Peyer's patch (tissue), 4 donors: ENCODE results near the gene LSM4. TPM values are rescaled to one million over a fixed set of nuclear protein-coding genes. Genes with fewer than 3 reads are reported as not detected.
A peak's percentile ranks its signal among the peaks of the same experiment; 100 is the strongest.

Experiments
- DNase-seq, 3 donors: peaks; one replicate each; pipeline ENCODE4 v3.0.0-alpha.2; 2017 to 2019
- H3K27ac ChIP-seq, 4 donors: fragments of 200-600 bp; sonication (generic); one replicate each; pipeline ENCODE4 v1.5.1; 2016 to 2019
- H3K27me3 ChIP-seq, 2 donors: fragments of 200-600 bp; sonication (generic); one replicate each; pipeline ENCODE4 v1.5.1; 2019
- H3K36me3 ChIP-seq, 3 donors: fragments of 200-600 bp; sonication (generic); one replicate each; pipeline ENCODE4 v1.5.1; 2016 to 2019
- H3K4me1 ChIP-seq, 4 donors: fragments of 200-600 bp; sonication (generic); one replicate each; pipeline ENCODE4 v1.5.1; 2016 to 2019
- H3K4me3 ChIP-seq, 4 donors: fragments of 200-600 bp; sonication (generic); 1 replicate in 3 of 4; 2 replicates in 1 of 4; pipeline ENCODE4 v1.5.1; 2016 to 2019; ENCODE audit warnings: mild to moderate bottlenecking in 1 of 4
- H3K9me3 ChIP-seq, 4 donors: fragments of 200-600 bp; sonication (generic); one replicate each; pipeline ENCODE4 v1.5.1; 2016 to 2019; ENCODE audit warnings: mild to moderate bottlenecking in 1 of 4
- CTCF ChIP-seq, 6 experiments: fragments of 450-650 bp in 4 of 6; fragments of 200-600 bp in 2 of 6; sonication (generic) in 1 of 6; IDR thresholded peaks; one replicate each; pipeline ENCODE4 v1.5.1; 2017 to 2019; ENCODE audit warnings: antibody characterized with exemption in 6 of 6, mild to moderate bottlenecking in 3 of 6, moderate library complexity in 1 of 6
- POLR2A ChIP-seq, 2 donors: fragments of 450-650 bp; IDR thresholded peaks; one replicate each; pipeline ENCODE4 v1.5.1; 2017; ENCODE audit warnings: antibody characterized with exemption in 2 of 2, mild to moderate bottlenecking in 2 of 2, moderate library complexity in 2 of 2
- total RNA-seq, 4 donors: library from RNA; depleted of rRNA; stranded (reverse); fragments of >200 nt; gene quantifications; one replicate each; pipeline ENCODE4 v1.1.0, GENCODE V29; 2016

The LSM4 gene
- total RNA-seq, 4 donors from 2014 or later, result 102 to 193 (median 178) TPM

- no peak for DNase-seq
- TF ChIP-seq POLR2A (IDR thresholded peaks at IDR 0.05) (no peak), CTCF (IDR thresholded peaks at IDR 0.05) (no peak)
- Histone ChIP-seq H3K27me3 (no peaks in the 10 kb centered on the region), H3K27ac (peak overlapping the region; percentile 100), H3K4me1 (peaks cover 17 to 61% (median 22%) of the 10 kb centered on the region in 4 donors), H3K4me3 (peak overlapping the region; percentile 72 to 100 (median 90)), H3K9me3 (no peaks in the 10 kb centered on the region), H3K36me3 (peaks cover 0 to 31% (median 0%) of the 10 kb centered on the region in 3 donors)
These were observed 43.7 kb downstream of the LSM4 start for GRCh38 chr19:18279266-18279515.

GRCh38 chr19:18278521-18279265, 44.2 kb downstream of the LSM4 start:
- no peaks in the 10 kb centered on the region for H3K27me3 ChIP-seq
- peaks cover 0 to 31% (median 0%) of the 10 kb centered on the region in 3 donors for H3K36me3 ChIP-seq
- no peaks in the 10 kb centered on the region for H3K9me3 ChIP-seq
- H3K27ac ChIP-seq, result peak overlapping the region; percentile 100
- peaks cover 17 to 65% (median 25%) of the 10 kb centered on the region in 4 donors for H3K4me1 ChIP-seq
- DNase-seq, result peak in 2 of 3 donors; percentile 45 to 70
- H3K4me3 ChIP-seq, result peak overlapping the region; percentile 72 to 100 (median 90)
- TF ChIP-seq POLR2A (IDR thresholded peaks at IDR 0.05) (no peak), CTCF (IDR thresholded peaks at IDR 0.05) (peak in 4 of 6 experiments; percentile 31 to 40 (median 36))

GRCh38 chr19:18274781-18275356, 48.0 kb downstream of the LSM4 start:
- Histone ChIP-seq H3K4me1 (peaks cover 10 to 62% (median 19%) of the 10 kb centered on the region in 4 donors), H3K4me3 (peak overlapping the region in 2 of 4 donors; percentile 7 to 36)

GRCh38 chr19:18274219-18274780, 48.6 kb downstream of the LSM4 start, which contains the start of gene IQCN:
Gene IQCN (minus strand): TSS chr19:18274452. CDS start chr19:18269478, 4,974 bp downstream.
- Histone ChIP-seq H3K36me3 (peaks cover 0 to 29% (median 0%) of the 10 kb centered on the region in 3 donors), H3K4me1 (peaks cover 10 to 62% (median 19%) of the 10 kb centered on the region in 4 donors), H3K9me3 (no peaks in the 10 kb centered on the region), H3K27ac (peak within 1 kb of the TSS; percentile 47 to 90 (median 64)), H3K27me3 (no peaks in the 10 kb centered on the region), H3K4me3 (peak within 1 kb of the TSS in 2 of 4 donors; percentile 7 to 36)
- DNase-seq, result peak in 2 of 3 donors; percentile 78 to 86
- TF ChIP-seq CTCF (IDR thresholded peaks at IDR 0.05), result no peak

More at GRCh38 chr19:18274781-18275356, 48.0 kb downstream of the LSM4 start:
- Histone ChIP-seq H3K9me3 (no peaks in the 10 kb centered on the region), H3K36me3 (peaks cover 0 to 29% (median 0%) of the 10 kb centered on the region in 3 donors), H3K27me3 (no peaks in the 10 kb centered on the region), H3K27ac (peak overlapping the region; percentile 47 to 90 (median 64))
- TF ChIP-seq POLR2A (IDR thresholded peaks at IDR 0.05), result peak; percentile 23 to 66
- peak in 3 of 6 experiments; percentile 26 to 36 (median 27) for TF ChIP-seq CTCF (IDR thresholded peaks at IDR 0.05)
- DNase-seq, result peak in 2 of 3 donors; percentile 91 to 92

GRCh38 chr19:18273561-18274218, 49.2 kb downstream of the LSM4 start:
- Histone ChIP-seq H3K27ac (peak overlapping the region; percentile 47 to 90 (median 64)), H3K4me1 (peaks cover 7 to 58% (median 17%) of the 10 kb centered on the region in 4 donors), H3K4me3 (no peak overlapping the region), H3K9me3 (no peaks in the 10 kb centered on the region), H3K27me3 (no peaks in the 10 kb centered on the region), H3K36me3 (peaks cover 0 to 31% (median 0%) of the 10 kb centered on the region in 3 donors)
- no peak for DNase-seq
- TF ChIP-seq CTCF (IDR thresholded peaks at IDR 0.05), result no peak
- TF ChIP-seq POLR2A (IDR thresholded peaks at IDR 0.05), result no peak
